B cell (primary cell): ENCODE measurements around the gene VWA7. TPM values are rescaled to one million over a fixed set of nuclear protein-coding genes. Genes with fewer than 3 reads are reported as not detected.
A peak's percentile ranks its signal among the peaks of the same experiment; 100 is the strongest.

Experiments used
- ATAC-seq: fragments of 200-7000 bp; cut with Tn5 transposase; one replicate; pipeline ENCODE4 v1.10.0; 2021; ENCODE audit warnings: low read depth, mild to moderate bottlenecking, moderate number of reproducible peaks, moderate library complexity
- CTCF ChIA-PET: fragments of 350-600 bp; sonication (Branson Sonifier 250); formaldehyde crosslinking; loops from one replicate; lab custom pipeline; 2021; ENCODE audit warnings: antibody characterized with exemption, inconsistent platforms; lab: Charles Lee
- POLR2A ChIA-PET: fragments of 350-600 bp; sonication (Branson Sonifier 250); formaldehyde crosslinking; loops from one replicate; lab custom pipeline; 2021; ENCODE audit warnings: antibody characterized with exemption; lab: Charles Lee
- DNase-seq: peaks from one replicate; pipeline ENCODE4 v3.0.0; 2013
- H2AFZ ChIP-seq: 2 replicates; pipeline ENCODE4 v1.6.1; 2012; ENCODE audit warnings: mild to moderate bottlenecking, low read depth, low read length; ENCODE audit not compliant: insufficient read depth, poor library complexity, severe bottlenecking
- H3K27ac ChIP-seq, 2 donors: 1 replicate in 1 of 2; 2 replicates in 1 of 2; pipeline ENCODE4 v1.5.1; 2012 to 2013; ENCODE audit warnings: low read length in 2 of 2, mild to moderate bottlenecking in 2 of 2, moderate library complexity in 1 of 2
- H3K27me3 ChIP-seq, 4 experiments: fragments of 200-600 bp in 1 of 4; sonication (generic) in 1 of 4; replicated peaks in 1 of 4; 1 replicate in 2 of 4; 2 replicates in 2 of 4; pipeline versions ENCODE4 v1.6.1 to v1.7.0; 2013 to 2016; ENCODE audit warnings: low read length in 3 of 4, mild to moderate bottlenecking in 2 of 4, mixed read lengths in 1 of 4, moderate library complexity in 1 of 4; ENCODE audit not compliant: insufficient read depth in 4 of 4, control insufficient read depth in 3 of 4; ENCODE audit errors: control extremely low read depth in 1 of 4
- H3K36me3 ChIP-seq, 2 experiments: replicated peaks in 1 of 2; 1 replicate in 1 of 2; 2 replicates in 1 of 2; pipeline versions ENCODE4 v1.6.1 to v1.7.1; 2013; ENCODE audit warnings: low read length in 1 of 2; ENCODE audit not compliant: insufficient read depth in 2 of 2, control insufficient read depth in 1 of 2; ENCODE audit errors: control extremely low read depth in 1 of 2, extremely low read depth in 1 of 2
- H3K4me1 ChIP-seq, 2 donors: fragments of 200-600 bp in 1 of 2; sonication (generic) in 1 of 2; 1 replicate in 1 of 2; 2 replicates in 1 of 2; pipeline versions ENCODE4 v1.5.1 to v1.6.1; 2013 to 2017; ENCODE audit warnings: low read length in 2 of 2; ENCODE audit not compliant: control insufficient read depth in 2 of 2, insufficient read depth in 2 of 2
- H3K4me2 ChIP-seq: replicated peaks from 2 replicates; pipeline ENCODE3; 2012; ENCODE audit warnings: mild to moderate bottlenecking, low read depth, low read length; ENCODE audit not compliant: poor library complexity, severe bottlenecking
- H3K4me3 ChIP-seq, 5 experiments: fragments of 200-600 bp in 1 of 5; sonication (generic) in 1 of 5; 1 replicate in 3 of 5; 2 replicates in 2 of 5; pipeline versions ENCODE4 v1.5.1 to v1.7.0; 2011 to 2016; ENCODE audit warnings: low read length in 4 of 5, mild to moderate bottlenecking in 4 of 5, low read depth in 2 of 5, control low read depth in 1 of 5, moderate library complexity in 1 of 5; ENCODE audit not compliant: insufficient read depth in 1 of 5; ENCODE audit errors: control extremely low read depth in 1 of 5, extremely low read depth in 1 of 5
- H3K79me2 ChIP-seq: fragments of 200-600 bp; sonication (generic); one replicate; pipeline ENCODE4 v1.6.0; 2016; ENCODE audit warnings: low read length; ENCODE audit not compliant: control insufficient read depth, insufficient read depth
- H3K9ac ChIP-seq: fragments of 200-600 bp; sonication (generic); 2 replicates; pipeline ENCODE4 v1.6.1; 2017; ENCODE audit warnings: mild to moderate bottlenecking, low read length, moderate library complexity
- H3K9me3 ChIP-seq, 3 donors: one replicate each; pipeline versions ENCODE4 v1.6.1 to v1.7.1; 2013; ENCODE audit warnings: low read length in 2 of 3; ENCODE audit not compliant: control insufficient read depth in 2 of 3, insufficient read depth in 1 of 3; ENCODE audit errors: control extremely low read depth in 1 of 3
- H4K20me1 ChIP-seq: 2 replicates; pipeline ENCODE4 v1.6.0; 2012; ENCODE audit warnings: mild to moderate bottlenecking, low read length; ENCODE audit not compliant: insufficient read depth, control insufficient read depth, poor library complexity, severe bottlenecking
- H3K27ac Mint-ChIP-seq: one replicate; pipeline ENCODE4 v1.8.0; 2021; ENCODE audit warnings: mixed read lengths
- H3K27me3 Mint-ChIP-seq: one replicate; pipeline ENCODE4 v1.8.0; 2021; ENCODE audit warnings: mixed read lengths
- H3K4me1 Mint-ChIP-seq: one replicate; pipeline ENCODE4 v1.8.0; 2021; ENCODE audit warnings: mixed read lengths
- H3K4me3 Mint-ChIP-seq: one replicate; pipeline ENCODE4 v1.8.0; 2021; ENCODE audit warnings: mixed read lengths
- H3K9me3 Mint-ChIP-seq: one replicate; pipeline ENCODE4 v1.8.0; 2022; ENCODE audit warnings: mixed read lengths; ENCODE audit not compliant: insufficient read depth
- EZH2 ChIP-seq: IDR thresholded peaks from 2 replicates; pipeline ENCODE4 v1.6.1; 2012; ENCODE audit warnings: borderline replicate concordance, low read depth, mild to moderate bottlenecking, moderate library complexity, low read length; ENCODE audit not compliant: insufficient read depth, poor library complexity, severe bottlenecking
- WGBS: methylation state at CpG from one replicate; pipeline ENCODE4 v1.1.5; 2013; ENCODE audit warnings: missing lambda C conversion rate; ENCODE audit not compliant: insufficient coverage; 5-methylcytosine and 5-hydroxymethylcytosine counted together
- intact Hi-C: fragments of 100-400 bp; cut with micrococcal nuclease; formaldehyde crosslinking; loops from one replicate; pipeline ENCODE4 v1.10.0; 2022
- polyA plus RNA-seq: library from polyadenylated mRNA; depleted of rRNA; stranded (reverse); fragments of >200 nt; gene quantifications from 2 replicates; pipeline ENCODE4 v1.2.3, GENCODE V29; 2012
- total RNA-seq, 2 donors: library from RNA; stranded (reverse); fragments of 120-200 nt in 1 of 2; gene quantifications; 1 replicate in 1 of 2; 2 replicates in 1 of 2; pipeline versions ENCODE4 v1.2.3 to v1.2.4, GENCODE V29; 2013 to 2022
- TF ChIP-seq, protein P1 (sequence below): fragments of 200-600 bp; IDR thresholded peaks from one replicate; pipeline ENCODE4 v1.8.0; 2022; ENCODE audit warnings: antibody characterized with exemption, mild to moderate bottlenecking

Gene VWA7
- total and polyA plus RNA-seq, 2 donors (not counting 1 experiment from before 2014, with no cell fraction given) = 5.2 to 6.0 TPM

DNA sequence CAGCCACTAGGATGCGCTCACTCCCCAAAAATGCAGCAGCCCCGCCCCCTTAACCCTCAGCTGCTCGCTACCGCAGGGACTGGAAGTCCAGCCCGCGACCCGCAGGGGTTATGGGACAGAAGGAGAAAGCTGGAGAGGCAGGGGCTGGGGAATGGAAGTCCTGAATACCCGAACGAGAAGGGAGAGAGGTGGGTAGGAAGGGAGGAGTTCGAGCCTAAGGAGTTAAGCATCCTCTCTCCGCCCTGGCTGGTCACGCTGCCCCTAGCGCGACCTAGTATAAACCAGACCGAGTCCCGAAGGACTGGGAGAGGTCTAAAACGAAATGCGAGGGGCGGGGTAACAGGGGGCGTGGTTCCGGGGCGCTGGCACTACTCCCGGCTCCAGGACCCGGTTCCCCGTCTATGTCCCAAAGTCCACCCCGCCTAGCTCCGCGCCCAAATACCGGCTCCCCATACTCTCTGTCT lies 47.6 kb downstream of the VWA7 start:
- ATAC-seq (peak; percentile 48), DNase-seq (peak; percentile 90)
- Mint-ChIP-seq H3K27ac (peak overlapping the region; percentile 97), H3K4me3 (peak overlapping the region; percentile 99), H3K9me3 (no peaks in the 10 kb centered on the region), H3K27me3 (no peaks in the 10 kb centered on the region), H3K4me1 (peaks cover 72% of the 10 kb centered on the region)
- Histone ChIP-seq H3K9me3 (no peaks in the 10 kb centered on the region), H3K4me1 (peaks cover 49 to 58% of the 10 kb centered on the region in 2 donors), H2AFZ (peak overlapping the region; percentile 81), H4K20me1 (peaks cover 15% of the 10 kb centered on the region), H3K27me3 (no peaks in the 10 kb centered on the region), H3K27ac (peak overlapping the region; percentile 78 to 82), H3K36me3 (peaks cover 4 to 57% of the 10 kb centered on the region in 2 experiments), H3K79me2 (peaks cover 38% of the 10 kb centered on the region), H3K9ac (peak overlapping the region; percentile 90), H3K4me3 (peak overlapping the region; percentile 67 to 94 (median 85)), H3K4me2 (peak overlapping the region; percentile 88)
- intact Hi-C loops = loop anchor here (1.0 kb wide), 2 partner anchors 26 to 40 kb away; partner anchors contain the start of gene ABHD16A
- no peak for TF ChIP-seq EZH2
- TF ChIP-seq, protein P1, sequence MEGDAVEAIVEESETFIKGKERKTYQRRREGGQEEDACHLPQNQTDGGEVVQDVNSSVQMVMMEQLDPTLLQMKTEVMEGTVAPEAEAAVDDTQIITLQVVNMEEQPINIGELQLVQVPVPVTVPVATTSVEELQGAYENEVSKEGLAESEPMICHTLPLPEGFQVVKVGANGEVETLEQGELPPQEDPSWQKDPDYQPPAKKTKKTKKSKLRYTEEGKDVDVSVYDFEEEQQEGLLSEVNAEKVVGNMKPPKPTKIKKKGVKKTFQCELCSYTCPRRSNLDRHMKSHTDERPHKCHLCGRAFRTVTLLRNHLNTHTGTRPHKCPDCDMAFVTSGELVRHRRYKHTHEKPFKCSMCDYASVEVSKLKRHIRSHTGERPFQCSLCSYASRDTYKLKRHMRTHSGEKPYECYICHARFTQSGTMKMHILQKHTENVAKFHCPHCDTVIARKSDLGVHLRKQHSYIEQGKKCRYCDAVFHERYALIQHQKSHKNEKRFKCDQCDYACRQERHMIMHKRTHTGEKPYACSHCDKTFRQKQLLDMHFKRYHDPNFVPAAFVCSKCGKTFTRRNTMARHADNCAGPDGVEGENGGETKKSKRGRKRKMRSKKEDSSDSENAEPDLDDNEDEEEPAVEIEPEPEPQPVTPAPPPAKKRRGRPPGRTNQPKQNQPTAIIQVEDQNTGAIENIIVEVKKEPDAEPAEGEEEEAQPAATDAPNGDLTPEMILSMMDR = peak; percentile 89
- ChIA-PET CTCF (interaction anchor here (0.6 to 6.3 kb wide), 26 partner anchors 9 to 169 kb away, joined by 3 to 90 read pairs (median 4); partner anchors contain the start of genes ABHD16A, CLIC1, GPANK1 and HSPA1A), POLR2A (interaction anchor here (1.0 to 2.5 kb wide), 9 partner anchors 10 to 168 kb away, joined by 3 to 28 read pairs (median 9); partner anchors contain the start of genes ABHD16A, EHMT2, HSPA1A and HSPA1L)
- 0% methylated on average over 18 of the region's 29 CpGs for WGBS
